BLaER1 treated with 17β-estradiol and CSF1 and Interleukin-3, amounts not matched to agents 10 nM and 100 nM (cell line): Measurements from ENCODE around the gene MLF2.

Source experiments
- H3K27ac ChIP-seq, 11 experiments: shearing (Covaris generic); formaldehyde crosslinking; 2 replicates each; pipeline ENCODE4 v1.8.1; 2022
- H3K27me3 ChIP-seq, 11 experiments: shearing (Covaris generic); formaldehyde crosslinking; 2 replicates each; pipeline ENCODE4 v1.8.1; 2022
- H3K36me3 ChIP-seq, 11 experiments: shearing (Covaris generic); formaldehyde crosslinking; 2 replicates each; pipeline ENCODE4 v1.8.1; 2022
- H3K4me1 ChIP-seq, 10 experiments: shearing (Covaris generic); formaldehyde crosslinking; 2 replicates each; pipeline ENCODE4 v1.8.1; 2022
- H3K4me2 ChIP-seq, 11 experiments: shearing (Covaris generic); formaldehyde crosslinking; 2 replicates each; pipeline ENCODE4 v1.8.1; 2022
- H3K4me3 ChIP-seq, 10 experiments: shearing (Covaris generic); formaldehyde crosslinking; 2 replicates each; pipeline ENCODE4 v1.8.1; 2022
- H3K9ac ChIP-seq, 11 experiments: shearing (Covaris generic); formaldehyde crosslinking; 2 replicates each; pipeline ENCODE4 v1.8.1; 2022
- H3K9me3 ChIP-seq, 11 experiments: shearing (Covaris generic); formaldehyde crosslinking; replicated peaks in 1 of 11; 2 replicates each; pipeline ENCODE4 v1.8.1; 2022
- H4K20me1 ChIP-seq, 11 experiments: shearing (Covaris generic); formaldehyde crosslinking; 2 replicates each; pipeline ENCODE4 v1.8.1; 2022
- Cebpa-rat ChIP-seq, 11 experiments: shearing (Covaris generic); IDR thresholded peaks; 2 replicates each; pipeline ENCODE4 v1.8.1; 2022

MLF2 gene

GRCh38 chr12:6773590-6774351, 20.8 kb upstream of the MLF2 start:
- Histone ChIP-seq H4K20me1 (peaks cover 0 to 43% (median 18%) of the 10 kb centered on the region in 11 experiments; a peak in 15 of 22 replicates), H3K4me2 (no peak overlapping the region), H3K4me3 (no peak overlapping the region), H3K27ac (no peak overlapping the region), H3K9ac (no peak overlapping the region), H3K4me1 (peaks cover 11 to 58% (median 41%) of the 10 kb centered on the region in 10 experiments), H3K27me3 (peaks cover 82 to 100% (median 100%) of the 10 kb centered on the region in 11 experiments), H3K9me3 (no peaks in the 10 kb centered on the region), H3K36me3 (no peaks in the 10 kb centered on the region; a peak in 1 of 22 replicates)
- TF ChIP-seq Cebpa-rat (IDR thresholded peaks at IDR 0.05) = no peak

- Histone ChIP-seq H4K20me1 (peaks cover 0 to 47% (median 22%) of the 10 kb centered on the region in 11 experiments; a peak in 17 of 22 replicates), H3K9me3 (no peaks in the 10 kb centered on the region), H3K27me3 (peaks cover 89 to 100% (median 100%) of the 10 kb centered on the region in 11 experiments), H3K4me3 (0 out of 20 replicates have a peak overlapping the region, but pooled peaks of 1 of the 10 experiments have one; percentile 28), H3K4me2 (peak overlapping the region in 8 of 11 experiments; percentile 7 to 95 (median 48); a peak in 12 of 22 replicates), H3K9ac (no peak overlapping the region), H3K4me1 (peaks cover 3 to 58% (median 34%) of the 10 kb centered on the region in 10 experiments; a peak in 17 of 20 replicates), H3K27ac (no peak overlapping the region), H3K36me3 (no peaks in the 10 kb centered on the region; a peak in 1 of 22 replicates)
- no peak for TF ChIP-seq Cebpa-rat (IDR thresholded peaks at IDR 0.05)
Observed at GRCh38 chr12:6772726-6773589, 20.0 kb upstream of the MLF2 start.

DNA sequence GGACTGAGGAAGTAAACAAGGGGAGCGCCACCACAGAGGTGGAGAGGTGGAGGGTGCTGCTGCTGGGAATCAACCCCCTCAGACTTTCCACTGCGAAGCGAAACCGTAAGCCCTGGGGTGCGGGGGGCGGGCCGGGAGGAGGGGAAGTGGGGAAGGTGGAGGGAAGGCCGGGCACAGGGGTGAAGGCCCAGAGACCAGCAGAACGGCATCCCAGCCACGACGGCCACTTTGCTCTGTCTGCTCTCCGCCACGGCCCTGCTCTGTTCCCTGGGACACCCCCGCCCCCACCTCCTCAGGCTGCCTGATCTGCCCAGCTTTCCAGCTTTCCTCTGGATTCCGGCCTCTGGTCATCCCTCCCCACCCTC, 19.4 kb upstream of the MLF2 start, which contains the start of gene LAG3:
Gene LAG3 (plus strand): TSS at position 190 of the 365 bp plus-strand sequence. CDS start 333 bp downstream, outside the sequence.
- Histone ChIP-seq H3K27me3 (peaks cover 89 to 100% (median 100%) of the 10 kb centered on the region in 11 experiments), H3K36me3 (no peaks in the 10 kb centered on the region; a peak in 1 of 22 replicates), H3K4me3 (0 out of 20 replicates have a peak within 1 kb of the TSS, but pooled peaks of 1 of the 10 experiments have one; percentile 28), H3K27ac (no peak within 1 kb of the TSS), H3K4me2 (peak within 1 kb of the TSS in 8 of 11 experiments; percentile 7 to 95 (median 48); a peak in 12 of 22 replicates), H3K4me1 (peaks cover 5 to 60% (median 36%) of the 10 kb centered on the region in 10 experiments; a peak in 19 of 20 replicates), H3K9ac (no peak within 1 kb of the TSS), H3K9me3 (no peaks in the 10 kb centered on the region), H4K20me1 (peaks cover 0 to 48% (median 22%) of the 10 kb centered on the region in 11 experiments; a peak in 17 of 22 replicates)
- TF ChIP-seq Cebpa-rat (IDR thresholded peaks at IDR 0.05) = no peak

DNA sequence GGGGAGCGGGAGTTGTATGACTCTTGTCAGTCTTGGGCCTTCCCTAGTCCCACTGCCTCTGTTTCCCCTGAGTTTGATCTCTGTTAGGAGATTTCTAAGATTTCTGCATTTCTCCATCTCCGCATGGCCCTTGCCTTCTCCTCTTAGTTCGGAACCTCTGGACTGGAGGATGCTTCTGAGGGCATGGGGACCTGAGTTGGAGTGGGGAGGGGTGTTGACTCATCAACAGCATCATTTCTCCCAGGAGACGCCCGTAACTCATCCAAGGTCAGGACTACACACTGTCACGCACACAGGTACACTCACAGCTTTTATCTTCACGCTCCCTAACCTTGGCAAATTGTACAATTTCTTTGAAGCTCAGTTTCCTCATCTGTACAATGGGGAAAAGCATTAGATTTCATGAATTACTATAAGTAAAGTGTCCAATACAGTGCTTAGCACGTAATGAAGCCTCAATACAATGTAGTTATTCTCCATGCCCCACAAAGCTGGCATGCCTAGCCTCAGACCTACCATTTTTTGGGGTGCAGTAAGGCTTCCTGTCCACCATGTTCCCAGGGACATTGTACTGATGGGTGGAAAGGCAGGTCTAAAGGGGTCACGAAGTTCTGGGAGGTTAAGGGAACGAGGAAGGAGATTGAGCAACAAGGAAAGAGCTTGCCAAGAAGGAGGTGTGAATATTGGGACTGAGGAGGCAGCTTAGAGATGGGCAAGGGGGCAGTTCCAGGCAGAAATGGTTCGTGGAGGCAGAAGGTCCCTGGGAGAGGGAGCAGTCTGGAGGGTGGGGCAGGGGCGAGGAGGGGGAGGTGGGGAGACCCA, 18.8 kb upstream of the MLF2 start:
- Histone ChIP-seq H3K4me1 (peaks cover 9 to 60% (median 41%) of the 10 kb centered on the region in 10 experiments), H4K20me1 (peaks cover 0 to 48% (median 22%) of the 10 kb centered on the region in 11 experiments; a peak in 17 of 22 replicates), H3K4me2 (peak overlapping the region in 6 of 11 experiments; percentile 7 to 95 (median 57); a peak in 10 of 22 replicates), H3K9me3 (no peaks in the 10 kb centered on the region), H3K36me3 (no peaks in the 10 kb centered on the region; a peak in 1 of 22 replicates), H3K4me3 (no peak overlapping the region), H3K27ac (no peak overlapping the region), H3K9ac (no peak overlapping the region), H3K27me3 (peaks cover 86 to 100% (median 100%) of the 10 kb centered on the region in 11 experiments)
- TF ChIP-seq Cebpa-rat (IDR thresholded peaks at IDR 0.05) = no peak

GRCh38 chr12:6771091-6771495, 18.2 kb upstream of the MLF2 start:
- TF ChIP-seq Cebpa-rat (IDR thresholded peaks at IDR 0.05) = no peak
- Histone ChIP-seq H3K27me3 (peaks cover 80 to 100% (median 100%) of the 10 kb centered on the region in 11 experiments), H3K36me3 (no peaks in the 10 kb centered on the region; a peak in 1 of 22 replicates), H3K4me1 (peaks cover 9 to 60% (median 43%) of the 10 kb centered on the region in 10 experiments), H3K9me3 (no peaks in the 10 kb centered on the region), H3K4me3 (no peak overlapping the region), H3K4me2 (peak overlapping the region in 5 of 11 experiments; percentile 1 to 95 (median 66); a peak in 9 of 22 replicates), H3K27ac (0 out of 22 replicates have a peak overlapping the region, but pooled peaks of 1 of the 11 experiments have one; percentile 20), H3K9ac (peak overlapping the region in 1 of 11 experiments; percentile 35; a peak in 2 of 22 replicates), H4K20me1 (peaks cover 0 to 50% (median 22%) of the 10 kb centered on the region in 11 experiments; a peak in 17 of 22 replicates)

GRCh38 chr12:6770600-6770999, 17.7 kb upstream of the MLF2 start:
- no peak overlapping the region for H3K4me3 ChIP-seq
- H3K27ac ChIP-seq = 0 out of 22 replicates have a peak overlapping the region, but pooled peaks of 1 of the 11 experiments have one; percentile 20
- peaks cover 9 to 63% (median 47%) of the 10 kb centered on the region in 10 experiments for H3K4me1 ChIP-seq
- peaks cover 0 to 55% (median 22%) of the 10 kb centered on the region in 11 experiments; a peak in 17 of 22 replicates for H4K20me1 ChIP-seq
- H3K4me2 ChIP-seq = peak overlapping the region in 5 of 11 experiments; percentile 1 to 95 (median 66); a peak in 7 of 22 replicates
- H3K9me3 ChIP-seq = no peaks in the 10 kb centered on the region
- no peaks in the 10 kb centered on the region; a peak in 1 of 22 replicates for H3K36me3 ChIP-seq
- peak overlapping the region in 2 of 11 experiments; percentile 22 to 35; a peak in 3 of 22 replicates for H3K9ac ChIP-seq
- peaks cover 79 to 100% (median 100%) of the 10 kb centered on the region in 11 experiments for H3K27me3 ChIP-seq
- TF ChIP-seq Cebpa-rat (IDR thresholded peaks at IDR 0.05) = no peak

GRCh38 chr12:6770094-6770493, 17.2 kb upstream of the MLF2 start:
- peaks cover 79 to 100% (median 100%) of the 10 kb centered on the region in 11 experiments for H3K27me3 ChIP-seq
- TF ChIP-seq Cebpa-rat (IDR thresholded peaks at IDR 0.05) = no peak
- peaks cover 0 to 57% (median 22%) of the 10 kb centered on the region in 11 experiments; a peak in 17 of 22 replicates for H4K20me1 ChIP-seq
- no peaks in the 10 kb centered on the region for H3K9me3 ChIP-seq
- H3K4me2 ChIP-seq = peak overlapping the region in 3 of 11 experiments; percentile 66 to 95 (median 94); a peak in 6 of 22 replicates
- peaks cover 9 to 68% (median 50%) of the 10 kb centered on the region in 10 experiments for H3K4me1 ChIP-seq
- H3K36me3 ChIP-seq = no peaks in the 10 kb centered on the region; a peak in 1 of 22 replicates
- no peak overlapping the region for H3K4me3 ChIP-seq
- no peak overlapping the region for H3K27ac ChIP-seq
- peak overlapping the region in 1 of 11 experiments; percentile 22; a peak in 1 of 22 replicates for H3K9ac ChIP-seq
